NCI-H524 treated with DMSO at 0.1 percent for 48 hours (cell line): ENCODE results near the gene GJD2.

Source experiments
- DNase-seq: peaks from one replicate; lab custom pipeline; 2025; lab: John Stamatoyannopoulos, UW

Gene GJD2

GRCh38 chr15:34773013-34773412, 18.2 kb upstream of the GJD2 start:
- no peak for DNase-seq

- no peak for DNase-seq
Measured at GRCh38 chr15:34772312-34772711, 17.5 kb upstream of the GJD2 start.

GRCh38 chr15:34769711-34770110, 14.9 kb upstream of the GJD2 start:
- no peak for DNase-seq

- no peak for DNase-seq
Measured at GRCh38 chr15:34768530-34768929, 13.7 kb upstream of the GJD2 start.

- DNase-seq, result no peak
Measured at GRCh38 chr15:34765741-34766140, 10.9 kb upstream of the GJD2 start.

- peak; percentile 92 for DNase-seq
Measured at GRCh38 chr15:34760909-34761308, 6.1 kb upstream of the GJD2 start.

- no peak for DNase-seq
Measured at GRCh38 chr15:34759992-34760391, 5.2 kb upstream of the GJD2 start.

- DNase-seq, result no peak
Measured at GRCh38 chr15:34759347-34759746, 4.5 kb upstream of the GJD2 start.

GRCh38 chr15:34757262-34757661, 2.5 kb upstream of the GJD2 start:
- no peak for DNase-seq

GRCh38 chr15:34755419-34755773, 598 bp upstream of the GJD2 start:
- DNase-seq, result no peak

GRCh38 chr15:34754171-34754601, 612 bp downstream of the GJD2 start:
- no peak for DNase-seq

- DNase-seq, result no peak
Measured at GRCh38 chr15:34753236-34753894, 1.4 kb downstream of the GJD2 start.

GRCh38 chr15:34749691-34750090, 5.1 kb downstream of the GJD2 start:
- no peak for DNase-seq

- no peak for DNase-seq
Measured at GRCh38 chr15:34739346-34739745, 15.5 kb downstream of the GJD2 start.

GRCh38 chr15:34738002-34738401, 16.8 kb downstream of the GJD2 start:
- DNase-seq, result no peak

- DNase-seq, result no peak
Measured at GRCh38 chr15:34737477-34737876, 17.3 kb downstream of the GJD2 start.

GRCh38 chr15:34734303-34734702, 20.5 kb downstream of the GJD2 start:
- DNase-seq, result no peak

- no peak for DNase-seq
Measured at GRCh38 chr15:34733621-34734020, 21.2 kb downstream of the GJD2 start.

GRCh38 chr15:34732430-34732829, 22.4 kb downstream of the GJD2 start:
- no peak for DNase-seq

- DNase-seq, result no peak
Measured at GRCh38 chr15:34730701-34731100, 24.1 kb downstream of the GJD2 start.

GRCh38 chr15:34729886-34730285, 24.9 kb downstream of the GJD2 start:
- no peak for DNase-seq

- DNase-seq, result no peak
Measured at GRCh38 chr15:34729056-34729455, 25.7 kb downstream of the GJD2 start.

- DNase-seq, result no peak
Measured at GRCh38 chr15:34726406-34727100, 28.2 kb downstream of the GJD2 start.

GRCh38 chr15:34725556-34725955, 29.2 kb downstream of the GJD2 start:
- no peak for DNase-seq
